Choroid plexus epithelial cell (primary cell): ENCODE measurements around the gene USP14.

ENCODE experiments used
- DNase-seq: peaks from one replicate; pipeline ENCODE4 v3.0.0-alpha.2; 2010; ENCODE audit warnings: low read depth
- H3K4me3 ChIP-seq: 2 replicates; pipeline ENCODE4 v1.5.1; 2011; ENCODE audit warnings: low read depth, mild to moderate bottlenecking, control low read depth, low read length, moderate library complexity
- CTCF ChIP-seq: conservative IDR thresholded peaks from 2 replicates; pipeline ENCODE4 v1.5.1; 2011; ENCODE audit warnings: low read depth, mild to moderate bottlenecking, control low read depth, inconsistent platforms, low read length, moderate library complexity

Gene USP14

GRCh38 chr18:156514-157230 is 1.7 kb upstream of the USP14 start:
- TF ChIP-seq CTCF = no peak
- no peak overlapping the region for H3K4me3 ChIP-seq
- DNase-seq = no peak

GRCh38 chr18:159037-159652 is 788 bp downstream of the USP14 start:
- peak overlapping the region; percentile 90 for H3K4me3 ChIP-seq
- DNase-seq = peak; percentile 28
- TF ChIP-seq CTCF = no peak

GRCh38 chr18:159933-160332 is 1.6 kb downstream of the USP14 start:
- no peak overlapping the region for H3K4me3 ChIP-seq
- DNase-seq = no peak
- TF ChIP-seq CTCF = no peak

GRCh38 chr18:160831-161570 is 2.6 kb downstream of the USP14 start:
- DNase-seq = no peak
- no peak for TF ChIP-seq CTCF
- H3K4me3 ChIP-seq = no peak overlapping the region

- no peak for TF ChIP-seq CTCF
- no peak for DNase-seq
- H3K4me3 ChIP-seq = no peak overlapping the region
These were observed 14.0 kb downstream of the USP14 start for GRCh38 chr18:172361-172760.

- TF ChIP-seq CTCF = no peak
- no peak for DNase-seq
- no peak overlapping the region for H3K4me3 ChIP-seq
These were observed 21.1 kb downstream of the USP14 start for GRCh38 chr18:179499-179898.
